G401.6 (cell line): Measurements from ENCODE around the gene TTLL11.
"Not testable (repeated sequence)": the region's sequence is repeated elsewhere in the genome, so short reads cannot be mapped to it uniquely, and the experiment has no call there.

Source experiments
- FAIRE-seq: peaks from 2 replicates; lab custom pipeline; 2012; peaks lifted over from hg19 to GRCh38; lab: Jason Lieb, UNC

TTLL11 gene

DNA sequence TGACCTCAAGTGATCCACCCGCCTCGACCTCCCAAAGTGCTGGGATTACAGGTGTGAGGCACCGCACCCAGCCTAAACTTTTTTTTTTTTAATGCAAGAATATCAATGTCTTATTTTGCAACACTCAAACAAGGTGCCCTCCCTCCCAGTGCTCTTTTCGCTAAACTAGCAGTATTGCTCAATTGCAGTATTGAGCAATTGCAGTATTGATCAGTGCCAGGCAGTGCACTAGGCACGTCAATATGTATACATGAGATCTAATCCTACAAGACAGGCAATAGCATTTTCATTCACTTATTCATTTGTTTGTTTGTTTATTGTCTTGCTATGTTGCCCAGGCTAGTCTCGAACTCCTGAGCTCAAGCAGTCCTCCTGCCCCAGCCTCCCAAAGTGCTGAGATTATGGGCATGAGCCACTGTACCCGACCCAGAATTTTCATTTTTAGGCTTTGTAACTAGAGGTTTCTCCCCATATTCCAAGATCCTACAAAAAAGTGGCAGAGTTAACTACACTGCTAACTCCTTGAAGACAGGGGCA lies 94.5 kb downstream of the TTLL11 start:
- no peak for FAIRE-seq

DNA sequence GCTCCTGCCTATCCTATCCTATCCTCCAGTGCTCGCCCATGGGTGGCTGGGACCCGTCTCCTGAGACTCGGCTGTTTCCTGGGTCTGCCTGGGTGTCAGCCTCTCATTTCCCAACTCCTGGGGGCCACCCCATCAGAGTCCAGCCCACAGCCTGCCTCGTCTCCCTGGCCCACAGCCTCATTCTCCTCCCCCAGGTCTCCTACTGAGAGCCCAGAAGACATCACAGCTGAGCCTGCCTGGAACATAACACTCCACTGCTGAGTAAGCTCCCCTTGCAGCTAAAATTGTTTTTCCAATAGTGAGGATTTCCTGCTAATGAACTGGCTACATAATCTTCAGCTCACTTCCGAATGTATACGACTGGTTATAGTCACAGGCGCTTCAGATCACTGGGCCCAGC lies 95.3 kb downstream of the TTLL11 start:
- FAIRE-seq: no peak

- FAIRE-seq: no peak
Measured at GRCh38 chr9:121996783-121997182, 96.3 kb downstream of the TTLL11 start.

- no peak for FAIRE-seq
Measured at GRCh38 chr9:121995997-121996396, 97.1 kb downstream of the TTLL11 start.

GRCh38 chr9:121992571-121993212 lies 100.4 kb downstream of the TTLL11 start:
- FAIRE-seq: peak; percentile 88

GRCh38 chr9:121991307-121991661 lies 101.8 kb downstream of the TTLL11 start:
- FAIRE-seq: no peak

- FAIRE-seq: no peak
Measured at GRCh38 chr9:121990600-121991306, 102.4 kb downstream of the TTLL11 start.

DNA sequence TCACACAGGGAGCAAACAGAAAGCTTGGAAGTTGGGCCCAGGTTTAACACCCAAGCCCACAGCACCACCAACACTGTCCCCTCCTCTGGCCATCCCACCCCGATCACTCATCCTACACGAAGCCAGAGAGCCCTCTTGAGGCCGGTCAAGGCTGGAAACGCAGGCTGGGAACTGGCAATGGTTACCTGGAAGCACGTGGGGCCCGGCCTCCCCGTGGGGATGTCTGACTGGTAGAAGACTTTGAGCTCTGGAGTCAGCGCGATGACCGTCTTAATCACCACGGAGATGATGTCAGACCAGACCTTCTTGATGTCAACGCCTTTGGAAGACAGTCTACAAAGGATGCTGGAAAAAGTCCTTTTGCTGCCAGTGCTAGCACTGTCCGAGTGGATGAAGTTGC lies 104.1 kb downstream of the TTLL11 start:
- FAIRE-seq: no peak

- FAIRE-seq: no peak
Measured at GRCh38 chr9:121987314-121987713, 105.8 kb downstream of the TTLL11 start.

GRCh38 chr9:121985792-121986494 lies 107.2 kb downstream of the TTLL11 start:
- FAIRE-seq: no peak

DNA sequence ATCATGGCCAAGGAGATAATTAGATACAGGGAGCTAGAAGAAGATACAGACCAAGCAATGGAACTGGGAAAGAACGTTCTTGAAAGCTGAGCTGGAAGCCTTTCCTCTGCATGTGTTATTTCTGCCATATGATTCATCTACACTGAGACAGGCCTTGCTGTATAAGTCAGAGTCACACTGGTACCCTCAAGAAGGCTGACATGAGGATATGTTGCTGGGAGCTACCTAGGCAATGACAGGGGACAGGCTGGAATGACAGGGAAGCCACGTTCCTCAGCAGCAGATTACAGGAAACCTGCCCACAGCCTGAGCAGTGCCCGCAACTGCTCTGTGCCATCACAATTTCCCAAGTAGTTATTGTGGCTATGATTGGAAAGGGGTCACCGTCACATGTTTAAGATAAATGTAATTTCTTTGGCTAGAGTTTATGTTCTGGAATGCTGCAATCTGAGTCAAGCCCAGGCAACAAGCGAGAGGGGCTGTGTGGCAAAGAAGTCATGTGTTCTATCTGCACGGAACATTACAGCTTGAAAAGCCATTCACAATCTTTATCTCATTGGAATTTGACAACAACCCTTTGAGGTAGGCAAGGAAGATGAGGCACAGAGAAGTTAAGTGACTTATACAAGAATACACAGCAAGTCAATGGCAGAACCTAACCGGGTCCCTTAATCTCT lies 108.2 kb downstream of the TTLL11 start:
- no peak for FAIRE-seq

DNA sequence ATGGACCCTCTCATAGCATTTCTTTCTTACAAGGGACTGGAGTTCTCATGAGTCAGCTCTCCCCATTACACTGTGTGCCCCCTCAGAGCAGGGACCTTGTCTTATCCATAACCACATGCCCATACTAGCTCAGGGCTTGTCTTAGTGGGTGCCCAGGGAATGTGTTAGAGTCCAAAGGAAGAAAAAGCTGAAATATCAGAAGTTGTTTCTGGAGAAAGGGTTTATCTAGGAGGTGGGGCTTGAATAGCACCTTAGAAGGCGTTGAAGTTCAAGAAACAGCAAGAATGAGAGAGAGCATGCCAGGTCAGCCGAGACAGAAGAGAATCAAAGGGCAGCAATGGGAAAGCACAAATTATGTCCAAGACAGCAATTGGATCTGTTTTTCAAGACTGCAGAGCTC lies 109.4 kb downstream of the TTLL11 start:
- no peak for FAIRE-seq

- FAIRE-seq: no peak
Measured at GRCh38 chr9:121981118-121981883, 111.8 kb downstream of the TTLL11 start.

DNA sequence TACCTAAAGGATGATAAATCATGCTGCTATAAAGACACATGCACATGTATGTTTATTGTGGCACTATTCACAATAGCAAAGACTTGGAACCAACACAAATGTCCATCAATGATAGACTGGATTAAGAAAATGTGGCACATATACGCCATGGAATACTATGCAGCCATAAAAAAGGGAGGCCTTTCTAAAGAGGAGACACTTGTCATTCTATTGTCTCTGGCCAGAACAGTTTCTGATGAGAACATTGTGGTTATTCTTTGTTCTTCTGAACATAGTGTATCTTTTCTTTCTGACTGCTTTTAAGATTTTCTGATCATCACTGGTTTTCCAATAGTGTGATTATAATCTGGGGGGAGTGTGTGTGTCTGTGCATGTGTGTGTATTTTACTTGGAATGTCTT lies 112.4 kb downstream of the TTLL11 start:
- FAIRE-seq: not testable (repeated sequence)

DNA sequence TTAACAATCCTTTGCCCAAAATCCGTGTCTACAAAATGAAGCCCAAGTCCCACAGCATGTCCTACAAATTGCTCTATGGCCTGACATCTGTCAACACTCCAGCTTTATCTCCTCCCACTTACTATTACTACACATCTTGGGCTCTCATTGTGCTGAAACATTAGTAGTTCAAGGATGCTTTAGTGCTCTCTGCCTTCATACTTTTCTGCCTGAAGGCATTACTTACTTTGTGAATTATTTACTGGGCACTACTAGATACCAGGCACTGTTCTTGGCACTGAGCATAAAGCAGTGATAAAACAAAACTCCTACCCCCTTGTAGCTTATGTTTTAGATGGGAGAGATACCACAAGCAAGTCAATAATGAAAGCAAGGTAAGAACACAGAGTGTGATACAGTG lies 113.4 kb downstream of the TTLL11 start:
- FAIRE-seq: no peak

GRCh38 chr9:121976751-121977150 lies 116.4 kb downstream of the TTLL11 start:
- no peak for FAIRE-seq

GRCh38 chr9:121975801-121976277 lies 117.3 kb downstream of the TTLL11 start:
- no peak for FAIRE-seq

- FAIRE-seq: no peak
Measured at GRCh38 chr9:121974421-121974820, 118.7 kb downstream of the TTLL11 start.

DNA sequence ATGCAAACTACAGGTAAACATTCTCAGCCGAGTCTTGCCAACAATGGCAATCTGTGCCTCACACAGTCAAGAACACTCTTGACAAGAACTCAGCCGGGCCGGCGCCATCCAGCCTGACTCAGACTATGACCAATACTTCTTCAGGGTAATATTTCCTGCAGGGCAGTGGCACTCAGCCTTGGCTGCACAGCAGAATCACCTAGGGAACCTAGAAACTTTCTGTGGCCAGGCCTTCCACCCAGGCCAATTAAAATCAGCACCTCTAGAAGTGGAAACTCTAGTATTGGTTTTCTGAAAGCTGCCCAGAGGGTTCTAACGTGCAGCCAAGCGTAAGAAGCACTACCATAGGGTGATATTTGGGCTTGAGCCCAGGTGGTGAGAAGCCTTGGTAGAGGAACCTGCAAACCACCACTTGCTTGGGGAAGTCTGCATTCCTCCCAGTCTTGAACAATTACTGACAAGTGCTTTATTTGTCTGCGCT lies 120.6 kb downstream of the TTLL11 start:
- FAIRE-seq: no peak

DNA sequence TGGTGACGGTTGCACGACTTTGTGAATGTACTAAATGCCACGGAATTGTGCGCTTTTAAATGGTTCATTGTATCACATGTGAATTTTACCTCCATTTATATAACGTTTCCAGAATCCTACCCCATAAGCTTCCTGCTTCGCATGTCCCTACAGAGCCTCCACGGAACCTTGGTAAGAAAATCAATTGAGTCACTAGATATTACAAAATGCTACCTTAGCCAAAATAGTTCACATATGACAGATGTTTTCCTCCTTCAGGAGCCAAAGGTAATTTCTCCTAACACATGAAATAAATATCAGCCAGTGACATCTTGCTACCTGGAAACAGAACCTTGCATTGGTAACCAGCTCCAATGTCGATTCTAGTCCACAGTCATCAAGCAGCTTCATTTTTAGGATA lies 125.1 kb downstream of the TTLL11 start:
- FAIRE-seq: no peak

DNA sequence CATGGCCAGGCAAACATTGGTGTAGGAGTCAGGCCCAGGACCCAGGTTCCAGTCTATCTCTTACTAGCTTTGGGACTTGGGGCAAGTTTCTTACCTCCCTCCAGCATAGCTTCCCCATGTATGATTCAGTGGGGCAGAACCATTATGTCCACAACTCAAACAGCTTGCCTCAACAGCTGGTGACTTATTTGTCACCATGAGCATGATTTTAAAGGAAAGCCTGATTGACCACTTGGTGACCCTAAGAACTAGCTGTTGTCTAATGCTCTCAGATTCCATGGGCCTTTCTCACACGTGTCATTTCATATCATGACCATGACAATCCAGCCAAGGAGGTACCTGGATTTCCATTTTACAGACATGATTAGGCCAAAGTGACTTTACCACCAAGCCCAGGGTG lies 126.4 kb downstream of the TTLL11 start:
- FAIRE-seq: no peak

- FAIRE-seq: no peak
Measured at GRCh38 chr9:121963528-121963995, 129.5 kb downstream of the TTLL11 start.
